Heart left ventricle (tissue), 16 donors: Measurements from ENCODE around the gene GTF2E1. TPM values are rescaled to one million over a fixed set of nuclear protein-coding genes. Genes with fewer than 3 reads are reported as not detected.
A peak's percentile ranks its signal among the peaks of the same experiment; 100 is the strongest.

Source experiments
- ATAC-seq, 4 donors: fragments of 200-7000 bp; cut with Tn5 transposase; one replicate each; pipeline ENCODE4 v1.9.1; 2020 to 2022; ENCODE audit warnings: moderate library complexity in 4 of 4, mild to moderate bottlenecking in 3 of 4, moderate number of reproducible peaks in 1 of 4
- DNase-seq, 5 donors: peaks; one replicate each; pipeline ENCODE4 v3.0.0-alpha.2; 2020
- H3K27ac ChIP-seq, 12 donors: fragments of 200-600 bp; sonication (generic) in 4 of 12; one replicate each; pipeline versions ENCODE4 v1.5.0 to v1.8.0; 2016 to 2022; ENCODE audit warnings: mild to moderate bottlenecking in 2 of 12
- H3K27me3 ChIP-seq, 9 donors: fragments of 200-600 bp; sonication (generic) in 2 of 9; one replicate each; pipeline versions ENCODE4 v1.5.1 to v1.8.0; 2016 to 2022; ENCODE audit warnings: mild to moderate bottlenecking in 3 of 9
- H3K36me3 ChIP-seq, 9 donors: fragments of 200-600 bp; sonication (generic) in 2 of 9; one replicate each; pipeline versions ENCODE4 v1.5.0 to v1.8.0; 2018 to 2022; ENCODE audit warnings: mild to moderate bottlenecking in 2 of 9
- H3K4me1 ChIP-seq, 12 donors: fragments of 200-600 bp; sonication (generic) in 4 of 12; one replicate each; pipeline versions ENCODE4 v1.5.0 to v1.8.0; 2016 to 2022; ENCODE audit warnings: mild to moderate bottlenecking in 3 of 12
- H3K4me3 ChIP-seq, 12 donors: fragments of 200-600 bp; sonication (generic) in 4 of 12; one replicate each; pipeline versions ENCODE4 v1.5.0 to v1.8.0; 2017 to 2022; ENCODE audit warnings: mild to moderate bottlenecking in 9 of 12, moderate library complexity in 4 of 12
- H3K9me3 ChIP-seq, 12 donors: fragments of 200-600 bp; sonication (generic) in 4 of 12; one replicate each; pipeline versions ENCODE4 v1.5.0 to v1.8.0; 2016 to 2022; ENCODE audit warnings: mild to moderate bottlenecking in 1 of 12
- POLR2A ChIP-seq, 2 donors: fragments of 450-650 bp; IDR thresholded peaks; one replicate each; pipeline ENCODE4 v1.6.1; 2017; ENCODE audit warnings: antibody characterized with exemption in 2 of 2, mild to moderate bottlenecking in 2 of 2, moderate library complexity in 2 of 2
- WGBS, 4 donors: extraction: QIAGEN DNeasy Blood & Tissue Kit in 2 of 4; methylation state at CpG; one replicate each; pipeline versions ENCODE4 v1.1.5 to v1.1.7; 2013 to 2018; 5-methylcytosine and 5-hydroxymethylcytosine counted together
- intact Hi-C, 10 donors: fragments of 100-400 bp; cut with DNase I; formaldehyde crosslinking; loops; one replicate each; pipeline versions ENCODE4 v1.11.1 to v1.14.2; 2022
- polyA plus RNA-seq, 2 donors: library from polyadenylated mRNA; stranded (reverse); fragments of 200-250 nt; gene quantifications; one replicate each; pipeline ENCODE4 v1.2.3, GENCODE V29; 2013
- total RNA-seq, 9 donors: library from RNA; depleted of rRNA in 2 of 9; stranded (reverse); fragments of >200 nt in 2 of 9; fragmentation: NEBNext Ultra II Directional in 3 of 9; extraction: Animal tissue kit (Norgen Biotek cat#: 25700) in 3 of 9; gene quantifications; one replicate each; pipeline versions ENCODE4 v1.1.0 to v1.2.4, GENCODE V29; 2016 to 2023
- TF ChIP-seq, protein P1 (sequence below), 12 donors: fragments of 200-600 bp; sonication (generic) in 4 of 12; IDR thresholded peaks; one replicate each; pipeline versions ENCODE4 v1.5.0 to v1.8.0; 2018 to 2022; ENCODE audit warnings: antibody characterized with exemption in 12 of 12, mild to moderate bottlenecking in 5 of 12
- donor health status: ischemic (EF 13 %, LVEDD 7.1; RV severe dilation, severe dysfunction).
- donor health status: healthy with polysubstance abuse.
- donor health status: DM: no; HTN: yes; CAD: no.
- donor health status: DM: no; HTN: no; CAD: no.
- donor health status: ischemic (EF 25% LVEDD 6.9; RV normal size, moderate dysfunction).
- donor health status: ischemic (EF 25% LVEDD 5.7; RV mildly dilated, moderate dysfunction).
- donor health status: healthy.
- donor health status: DM: yes; HTN: yes; CAD: no.
- donor health status: ischemic (EF 35%, LVEDD 5.7; RV mildly dilated, moderate dysfunction).
- donor health status: nonischemic (EF 11% LVEDD 7.7; RV severe dilation, severe dysfunction).
- donor health status: DM: yes; HTN: yes; CAD: no.
- donor health status: PGD.
- donor health status: ischemic (EF 29% LVEDD 5.4; RV normal size, mild dysfunction).
- donor health status: nonischemic (EF 23%, LVEDD 6.1; RV moderate dilation, normal function).

Gene GTF2E1
- total and polyA plus RNA-seq, 11 donors: 3.7 to 15.1 (median 10.8) TPM

DNA sequence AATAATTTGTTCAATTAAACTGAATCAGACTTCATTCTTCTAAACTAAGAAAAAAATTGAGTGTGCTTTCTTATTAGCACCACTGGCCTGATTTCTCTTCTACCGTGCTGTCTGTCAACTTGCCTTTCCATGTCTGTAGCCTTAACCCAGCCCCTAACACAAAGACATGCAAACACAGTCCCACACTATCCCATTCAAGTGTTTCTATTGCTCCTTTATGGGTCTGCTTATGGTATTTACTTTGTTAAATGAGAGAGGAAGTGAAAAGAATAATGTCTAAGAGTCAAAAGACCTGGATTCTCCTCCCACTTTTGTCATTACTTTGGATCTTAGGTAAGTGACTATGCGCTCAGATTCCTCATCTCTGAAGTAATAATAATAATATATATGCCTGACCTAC, 55.3 kb downstream of the GTF2E1 start:
- no peaks in the 10 kb centered on the region for H3K4me1 ChIP-seq
- DNase-seq (no peak), ATAC-seq (no peak)
- TF ChIP-seq, protein P1, sequence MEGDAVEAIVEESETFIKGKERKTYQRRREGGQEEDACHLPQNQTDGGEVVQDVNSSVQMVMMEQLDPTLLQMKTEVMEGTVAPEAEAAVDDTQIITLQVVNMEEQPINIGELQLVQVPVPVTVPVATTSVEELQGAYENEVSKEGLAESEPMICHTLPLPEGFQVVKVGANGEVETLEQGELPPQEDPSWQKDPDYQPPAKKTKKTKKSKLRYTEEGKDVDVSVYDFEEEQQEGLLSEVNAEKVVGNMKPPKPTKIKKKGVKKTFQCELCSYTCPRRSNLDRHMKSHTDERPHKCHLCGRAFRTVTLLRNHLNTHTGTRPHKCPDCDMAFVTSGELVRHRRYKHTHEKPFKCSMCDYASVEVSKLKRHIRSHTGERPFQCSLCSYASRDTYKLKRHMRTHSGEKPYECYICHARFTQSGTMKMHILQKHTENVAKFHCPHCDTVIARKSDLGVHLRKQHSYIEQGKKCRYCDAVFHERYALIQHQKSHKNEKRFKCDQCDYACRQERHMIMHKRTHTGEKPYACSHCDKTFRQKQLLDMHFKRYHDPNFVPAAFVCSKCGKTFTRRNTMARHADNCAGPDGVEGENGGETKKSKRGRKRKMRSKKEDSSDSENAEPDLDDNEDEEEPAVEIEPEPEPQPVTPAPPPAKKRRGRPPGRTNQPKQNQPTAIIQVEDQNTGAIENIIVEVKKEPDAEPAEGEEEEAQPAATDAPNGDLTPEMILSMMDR (IDR thresholded peaks at IDR 0.05): no peak
- TF ChIP-seq POLR2A (IDR thresholded peaks at IDR 0.05): no peak
- no peak overlapping the region for H3K27ac ChIP-seq
- no peaks in the 10 kb centered on the region for H3K36me3 ChIP-seq
- H3K27me3 ChIP-seq: peaks cover 0 to 4% (median 0%) of the 10 kb centered on the region in 9 donors
- no peak overlapping the region for H3K4me3 ChIP-seq
- intact Hi-C loops: loop anchor here in 7 of 10 donors (5.0 to 10.0 kb wide), 6 partner anchors 236 to 556 kb away; no protein-coding TSS in a partner anchor
- 84 to 90% (median 86%) methylated on average over 2 of the region's 2 CpGs for WGBS, 4 donors
- H3K9me3 ChIP-seq: no peaks in the 10 kb centered on the region

DNA sequence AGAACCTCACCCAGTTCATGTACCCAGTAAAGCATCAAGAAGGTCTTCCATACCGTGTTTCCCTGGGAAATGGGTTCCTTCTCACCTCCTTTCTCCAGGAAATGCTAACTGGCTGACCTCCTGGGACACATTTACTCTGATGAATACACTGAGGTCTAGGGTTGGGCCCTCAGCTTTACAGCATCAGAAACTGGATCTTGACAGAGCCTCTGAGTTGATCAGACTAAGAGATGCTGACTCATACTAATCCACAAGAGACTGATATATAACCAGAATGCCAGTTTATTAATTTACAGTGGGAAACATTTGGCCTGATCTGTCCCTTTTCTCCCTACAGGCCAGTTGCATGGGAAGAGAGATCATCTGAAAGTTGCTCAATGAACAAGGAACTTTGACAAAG, 55.8 kb downstream of the GTF2E1 start:
- 47 to 70% (median 69%) methylated on average over 1 of the region's 1 CpG for WGBS, 4 donors
- no peak for ATAC-seq
- TF ChIP-seq POLR2A (IDR thresholded peaks at IDR 0.05): no peak
- TF ChIP-seq, protein P1 (IDR thresholded peaks at IDR 0.05): no peak

DNA sequence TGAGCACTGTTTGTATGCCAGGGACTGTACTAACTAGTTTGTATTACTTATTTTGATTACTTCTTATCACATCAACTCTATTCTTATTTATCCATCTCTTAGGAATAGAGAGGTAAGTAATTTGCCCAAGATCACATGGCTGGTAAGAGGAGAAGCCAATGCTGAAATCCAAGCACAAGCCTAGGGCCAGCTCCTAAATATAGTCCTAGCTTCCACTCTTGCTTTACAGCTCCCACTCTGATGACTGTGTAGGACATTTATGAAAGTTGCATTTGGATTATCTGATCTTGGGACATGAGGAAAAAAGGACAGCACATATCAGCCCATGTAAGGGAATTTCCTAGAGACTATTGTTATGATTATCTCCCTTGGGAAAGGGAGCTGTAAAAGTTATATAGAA, 58.1 kb downstream of the GTF2E1 start:
- ATAC-seq: peak in 1 of 4 donors; percentile 36
- no peak for TF ChIP-seq POLR2A (IDR thresholded peaks at IDR 0.05)
- TF ChIP-seq, protein P1 (IDR thresholded peaks at IDR 0.05): no peak
- intact Hi-C loops: no loop called here
- no peak overlapping the region for H3K4me3 ChIP-seq
- no peaks in the 10 kb centered on the region for H3K36me3 ChIP-seq
- no peaks in the 10 kb centered on the region for H3K4me1 ChIP-seq
- peak overlapping the region in 1 of 12 donors; percentile 17 for H3K27ac ChIP-seq
- no peak for DNase-seq
- peaks cover 0 to 4% (median 0%) of the 10 kb centered on the region in 9 donors for H3K27me3 ChIP-seq
- H3K9me3 ChIP-seq: no peaks in the 10 kb centered on the region

More for the DNA sequence above, 55.8 kb downstream of the GTF2E1 start:
- intact Hi-C loops: loop anchor here in 7 of 10 donors (5.0 to 10.0 kb wide), 6 partner anchors 236 to 556 kb away; no protein-coding TSS in a partner anchor
- Histone ChIP-seq H3K27me3 (peaks cover 0 to 4% (median 0%) of the 10 kb centered on the region in 9 donors), H3K36me3 (no peaks in the 10 kb centered on the region), H3K4me1 (no peaks in the 10 kb centered on the region), H3K9me3 (no peaks in the 10 kb centered on the region), H3K27ac (no peak overlapping the region), H3K4me3 (no peak overlapping the region)
- no peak for DNase-seq

DNA sequence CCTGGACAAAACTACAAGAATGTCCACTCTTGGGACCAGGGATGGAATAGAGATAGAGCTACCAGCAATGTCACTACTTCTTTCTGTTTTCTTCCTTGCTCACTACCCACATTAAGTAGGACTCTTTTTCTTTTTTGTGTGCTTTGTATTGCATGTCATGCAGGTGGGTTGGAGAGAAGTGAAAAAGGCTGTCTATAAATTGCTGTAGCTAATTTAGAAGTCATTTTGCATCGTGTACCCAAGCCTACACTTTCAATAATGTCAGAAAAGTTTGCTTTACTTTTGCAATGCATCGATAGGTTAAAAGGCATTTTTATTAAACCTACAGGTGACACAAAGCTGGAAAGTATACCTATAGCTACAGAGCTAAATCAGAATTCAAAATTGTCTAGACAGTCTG, 58.9 kb downstream of the GTF2E1 start:
- intact Hi-C loops: no loop called here
- Histone ChIP-seq H3K36me3 (no peaks in the 10 kb centered on the region), H3K27me3 (peaks cover 0 to 4% (median 0%) of the 10 kb centered on the region in 9 donors), H3K9me3 (no peaks in the 10 kb centered on the region), H3K4me1 (no peaks in the 10 kb centered on the region), H3K27ac (no peak overlapping the region), H3K4me3 (no peak overlapping the region)
- TF ChIP-seq POLR2A (IDR thresholded peaks at IDR 0.05): no peak
- TF ChIP-seq, protein P1 (IDR thresholded peaks at IDR 0.05): no peak
- ATAC-seq (no peak), DNase-seq (no peak)
- WGBS, 4 donors: 79 to 80% (median 80%) methylated on average over 2 of the region's 2 CpGs
